ENCODE data around the gene COX20.
"Not testable (repeated sequence)": the region's sequence is repeated elsewhere in the genome, so short reads cannot be mapped to it uniquely, and the experiment has no call there.

Gene COX20, protein sequence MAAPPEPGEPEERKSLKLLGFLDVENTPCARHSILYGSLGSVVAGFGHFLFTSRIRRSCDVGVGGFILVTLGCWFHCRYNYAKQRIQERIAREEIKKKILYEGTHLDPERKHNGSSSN

DNA sequence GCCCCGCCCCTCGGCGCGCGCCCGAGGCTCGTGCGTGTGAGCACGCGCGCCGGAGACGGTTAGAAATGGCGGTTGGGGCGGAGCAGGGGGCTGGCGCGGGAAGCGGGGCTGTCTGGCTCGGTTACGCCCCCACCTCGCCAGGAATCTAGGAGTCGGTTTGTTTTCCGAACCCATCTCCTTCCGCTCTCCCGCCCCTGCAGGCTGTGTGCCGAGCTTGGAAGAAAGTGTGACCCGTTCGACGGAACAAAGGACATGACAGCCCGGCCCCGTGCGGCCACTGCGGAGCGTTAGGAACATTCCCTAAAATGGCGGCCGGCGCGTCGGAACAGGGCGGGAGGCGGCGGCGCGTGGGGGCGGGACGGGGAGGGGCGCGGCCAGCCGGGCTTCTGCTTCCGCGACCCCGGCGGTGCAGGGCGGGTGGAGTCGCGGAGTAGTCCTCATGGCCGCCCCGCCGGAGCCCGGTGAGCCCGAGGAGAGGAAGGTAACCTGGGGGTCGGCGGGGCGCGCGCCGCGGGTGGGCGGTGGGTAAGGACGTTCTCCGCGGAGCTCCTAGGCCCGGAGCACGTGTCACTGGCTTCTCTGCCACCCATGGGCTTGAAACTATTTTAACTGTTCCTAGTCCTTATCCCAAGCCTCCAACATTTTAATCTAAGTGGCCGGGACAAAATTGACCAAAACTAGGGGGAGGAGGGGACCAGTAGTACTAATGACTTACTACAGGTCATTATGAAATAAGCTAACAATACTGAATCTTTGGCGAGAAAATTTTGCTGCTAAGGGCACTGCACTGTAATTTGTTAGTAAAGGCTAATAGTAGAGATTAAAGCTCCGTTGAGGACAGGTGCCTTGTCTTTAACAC, at the start of gene COX20:
Gene COX20, plus strand, starts transcription at position 383 of the 859 bp plus-strand sequence. Its CDS starts 57 bp downstream, at position 440.
- peak; percentile 98 for DNase-seq (ENCODE audit: low spot score)

DNA sequence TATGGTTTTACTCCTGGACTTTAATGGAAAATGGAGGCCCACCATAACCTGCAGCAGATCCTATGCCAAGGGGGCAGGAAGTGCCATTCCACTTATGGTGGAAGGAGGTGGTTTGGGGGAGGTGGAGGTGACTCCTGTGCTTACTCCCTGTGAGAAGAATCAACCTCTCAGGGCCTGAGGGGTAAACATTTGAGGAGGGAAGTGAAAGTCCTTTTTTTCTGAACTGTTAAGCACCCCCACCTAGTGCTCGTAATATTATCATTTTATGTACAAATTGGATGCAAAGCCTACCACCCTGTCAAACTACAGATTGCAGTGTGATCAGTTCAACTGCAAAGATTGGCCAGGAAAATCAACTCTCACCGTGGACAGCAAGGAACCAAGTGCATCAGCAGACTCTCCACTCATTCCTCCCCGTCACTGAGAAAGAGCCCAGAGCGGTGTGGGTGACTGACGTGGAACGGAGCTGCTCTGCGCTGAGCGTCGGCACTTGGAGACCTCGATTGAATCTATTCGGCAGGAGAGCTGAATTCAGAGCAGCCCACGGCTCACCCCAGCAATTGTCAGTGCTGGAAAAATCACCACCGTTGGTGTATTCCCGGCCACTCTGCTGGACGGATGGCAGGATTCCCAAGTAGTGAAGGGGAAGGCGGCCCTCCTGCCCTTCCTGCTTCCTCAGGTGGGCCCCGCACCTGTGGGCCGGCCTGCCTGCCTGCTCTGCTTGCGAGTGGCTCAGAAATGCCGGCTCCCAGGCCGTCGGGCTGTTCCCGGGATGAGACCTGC, 46.8 kb upstream of the COX20 start:
- no peak for DNase-seq (ENCODE audit: low spot score)

DNA sequence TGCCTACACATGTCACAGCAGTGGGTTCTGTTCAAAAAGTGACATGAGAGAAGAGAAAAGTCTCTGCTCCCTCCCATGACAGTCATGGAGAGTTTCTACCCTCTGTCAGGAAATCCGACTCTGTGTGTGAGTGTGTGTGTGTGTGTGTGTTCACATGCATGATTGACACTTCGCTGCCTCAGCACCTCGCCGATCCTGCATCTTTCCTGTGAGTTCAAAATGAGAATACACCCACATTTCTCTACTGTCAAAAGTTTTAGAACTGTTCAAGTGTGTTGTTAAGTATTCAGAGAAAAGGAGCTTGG, 46.2 kb upstream of the COX20 start:
- no peak for DNase-seq (ENCODE audit: low spot score)

DNA sequence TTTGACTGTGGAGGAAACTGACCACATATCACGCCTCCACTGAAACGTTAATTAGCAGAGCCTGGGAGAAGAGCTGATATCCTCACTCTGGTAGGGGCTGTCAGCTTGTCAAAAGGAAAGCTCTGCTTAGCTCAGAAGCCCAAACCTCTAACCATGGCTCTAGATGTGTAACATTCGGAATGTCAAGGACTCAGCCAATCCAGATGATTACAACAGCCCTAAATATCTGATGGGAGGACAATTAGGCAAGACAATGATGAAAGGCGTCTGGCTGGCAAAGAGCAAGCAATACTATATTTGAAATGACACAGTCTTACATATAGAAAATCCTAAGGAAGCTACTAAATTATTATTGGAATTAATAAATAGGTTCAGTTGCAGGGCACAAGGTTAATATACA, 45.7 kb upstream of the COX20 start:
- DNase-seq (ENCODE audit: low spot score) = no peak

DNA sequence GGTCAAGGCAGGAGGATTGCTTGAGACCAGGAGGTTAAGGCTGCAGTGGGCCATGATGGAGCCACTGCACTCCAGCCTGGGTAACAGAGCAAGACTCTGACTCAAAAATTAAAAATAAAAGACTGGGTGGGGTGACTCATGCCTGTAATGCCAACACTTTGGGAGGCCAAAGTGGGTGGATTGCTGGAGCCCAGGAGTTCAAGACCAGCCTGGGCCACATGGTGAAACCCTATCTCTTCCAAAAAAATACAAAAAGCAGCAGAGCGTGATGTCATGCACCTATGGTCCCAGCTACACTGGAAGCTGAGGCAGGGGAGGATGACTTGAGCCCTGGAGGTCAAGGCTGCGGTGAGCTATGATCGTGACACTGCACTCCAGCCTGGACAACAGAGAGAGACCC, 44.4 kb upstream of the COX20 start:
- no peak for DNase-seq (ENCODE audit: low spot score)

DNA sequence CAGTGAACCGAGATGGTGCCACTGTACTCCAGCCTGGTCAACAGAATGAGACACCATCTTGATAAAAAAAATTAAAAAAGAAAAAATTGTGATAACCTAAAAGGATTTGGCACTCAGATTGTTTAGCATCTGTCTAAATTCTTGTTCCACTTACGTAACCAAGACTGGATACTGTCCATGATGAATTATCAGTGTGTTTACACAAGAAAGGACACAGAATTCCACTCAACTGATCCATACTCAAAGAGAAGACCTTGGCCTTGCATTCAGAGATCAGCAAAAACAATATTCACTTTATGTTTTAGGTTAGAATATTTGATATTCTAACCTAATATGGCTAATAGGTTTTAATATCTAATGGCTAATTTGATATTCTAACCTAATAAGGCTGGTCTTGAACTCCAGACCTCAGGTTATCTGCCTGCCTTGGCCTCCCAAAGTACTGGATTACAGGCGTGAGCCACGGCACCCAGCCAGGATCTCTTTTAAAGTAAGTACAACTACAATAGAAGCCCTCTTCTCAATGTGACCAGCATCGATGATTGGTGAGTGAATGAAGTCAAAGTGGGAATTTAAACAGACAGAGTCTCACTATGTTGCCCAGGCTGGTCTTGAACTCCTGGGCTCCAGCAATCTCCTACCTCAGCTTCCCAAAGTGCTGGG, 43.1 kb upstream of the COX20 start:
- no peak for DNase-seq (ENCODE audit: low spot score)

DNA sequence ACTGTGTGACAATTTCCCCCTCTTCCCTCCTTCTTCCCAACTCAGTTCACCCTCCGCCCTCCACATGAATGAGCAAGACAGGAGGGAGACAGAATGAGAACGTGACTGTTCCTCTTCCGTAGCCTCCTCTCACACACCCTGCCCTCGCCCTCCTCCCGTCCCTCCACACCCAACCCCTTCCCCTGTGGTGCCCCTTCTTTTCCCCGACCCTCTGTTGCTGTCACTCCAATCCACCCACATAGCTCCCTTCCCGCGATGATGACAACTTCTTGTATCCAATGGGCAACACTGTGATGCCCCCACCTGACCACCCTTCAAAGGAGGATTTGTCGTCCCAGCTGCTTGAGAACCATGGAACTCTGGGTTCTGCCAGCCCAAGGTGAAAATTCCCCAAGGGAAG, 41.4 kb upstream of the COX20 start:
- no peak for DNase-seq (ENCODE audit: low spot score)

DNA sequence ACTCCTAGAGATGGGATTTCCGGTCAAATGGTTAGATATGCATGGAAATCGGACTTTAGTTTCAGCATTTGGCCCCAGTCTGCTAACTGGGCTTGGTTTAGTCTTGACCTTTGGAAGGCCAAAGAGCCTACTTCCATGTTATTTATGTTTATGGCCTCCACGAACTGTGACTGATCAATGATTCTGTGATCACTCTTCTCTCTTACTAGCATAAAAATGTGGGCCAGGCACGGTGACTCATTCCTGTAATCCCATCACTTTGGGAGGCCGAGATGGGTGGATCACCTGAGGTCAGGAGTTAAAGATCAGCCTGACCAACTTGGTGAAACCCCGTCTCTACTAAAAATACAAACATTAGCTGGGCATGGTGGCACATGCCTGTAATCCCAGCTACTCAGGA, 40.9 kb upstream of the COX20 start:
- not testable (repeated sequence) for DNase-seq (ENCODE audit: low spot score)

DNA sequence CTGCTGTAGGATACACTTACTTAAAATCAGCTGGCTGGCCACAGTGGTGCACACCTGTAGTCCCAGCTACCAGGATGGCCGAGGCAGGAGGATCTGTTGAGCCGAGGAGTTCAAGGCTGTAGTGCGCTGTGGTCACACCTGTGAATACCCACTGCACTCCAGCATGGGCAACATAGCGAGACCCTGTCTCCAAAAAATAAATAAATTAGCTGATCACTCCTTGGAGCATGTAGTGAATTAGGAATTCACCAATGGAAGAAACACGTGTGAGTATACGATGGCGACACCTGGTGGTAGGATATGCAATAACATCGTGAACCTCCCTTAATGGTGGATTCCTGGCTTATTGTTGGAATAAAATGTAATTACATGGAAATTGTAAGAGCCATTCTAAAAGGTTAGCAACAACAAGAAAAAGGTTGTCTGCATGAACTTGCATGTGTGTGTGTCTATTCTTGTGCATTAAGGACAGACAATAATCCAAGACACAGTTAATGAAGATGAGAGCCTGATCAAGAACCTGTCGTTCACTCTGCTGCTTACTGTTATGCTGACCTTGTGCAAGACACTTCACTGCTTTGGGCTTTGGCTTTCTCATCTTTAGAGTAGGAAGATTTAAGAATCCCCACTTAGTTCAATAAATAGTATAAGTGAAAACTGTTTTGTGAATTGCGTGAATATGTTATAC, 38.6 kb upstream of the COX20 start:
- DNase-seq (ENCODE audit: low spot score) = peak; percentile 73

DNA sequence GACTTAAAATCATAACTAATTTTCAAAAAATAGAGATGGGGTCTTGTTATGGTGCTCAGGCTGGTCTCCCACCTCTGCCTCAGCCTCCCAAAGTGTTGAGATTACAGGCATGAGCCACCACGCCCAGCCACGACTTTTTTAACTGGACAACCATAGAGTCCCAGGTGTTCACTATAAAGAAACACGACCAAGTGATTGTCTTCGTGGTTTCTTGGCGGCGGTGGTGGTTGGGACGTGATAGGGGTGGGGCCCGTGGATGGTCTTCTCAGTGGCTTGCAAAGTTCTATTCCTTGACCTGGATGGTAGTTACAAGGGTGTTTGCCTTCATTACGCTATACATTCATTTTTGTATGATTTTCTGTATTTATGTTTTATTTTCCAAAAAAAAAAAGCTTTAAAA, 34.6 kb upstream of the COX20 start:
- no peak for DNase-seq (ENCODE audit: low spot score)

DNA sequence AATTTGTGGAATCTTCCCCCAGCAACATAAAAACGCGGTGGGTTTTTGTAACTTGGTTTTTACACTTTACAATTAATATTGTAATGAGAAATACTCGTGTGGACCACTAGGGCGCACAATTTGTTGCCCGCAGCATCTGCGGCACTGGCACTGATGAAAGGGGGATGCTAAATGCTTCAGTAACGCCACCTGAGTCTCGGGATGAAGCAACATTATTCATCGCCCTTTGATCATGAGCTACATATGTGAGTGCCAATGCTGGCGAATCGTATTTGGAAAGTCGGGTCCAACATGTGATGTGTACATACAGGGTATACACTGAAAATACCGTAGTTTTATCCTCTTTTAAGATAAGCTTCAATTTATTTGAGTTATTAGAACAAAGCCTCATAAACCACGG, 34.2 kb upstream of the COX20 start:
- DNase-seq (ENCODE audit: low spot score) = no peak

DNA sequence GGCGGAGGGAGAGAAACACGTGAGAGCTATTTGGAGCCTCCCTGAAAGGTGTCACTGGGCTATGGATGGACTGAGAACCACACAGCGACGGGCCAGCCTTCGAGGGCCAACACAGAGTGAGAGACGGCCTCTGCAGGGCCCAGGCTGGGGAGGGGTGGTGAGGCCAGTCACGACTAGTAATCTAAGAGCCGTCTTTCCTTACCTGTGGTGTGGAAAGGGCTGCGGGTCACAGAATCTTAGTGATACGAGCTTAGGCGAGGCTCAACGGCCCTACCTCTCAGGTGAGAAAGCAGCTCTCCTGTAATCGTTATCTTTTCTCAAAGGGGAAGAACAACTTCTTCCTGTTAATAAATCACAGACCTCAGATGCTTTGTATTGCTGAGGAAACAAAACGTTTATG, 33.4 kb upstream of the COX20 start:
- DNase-seq (ENCODE audit: low spot score) = no peak

DNA sequence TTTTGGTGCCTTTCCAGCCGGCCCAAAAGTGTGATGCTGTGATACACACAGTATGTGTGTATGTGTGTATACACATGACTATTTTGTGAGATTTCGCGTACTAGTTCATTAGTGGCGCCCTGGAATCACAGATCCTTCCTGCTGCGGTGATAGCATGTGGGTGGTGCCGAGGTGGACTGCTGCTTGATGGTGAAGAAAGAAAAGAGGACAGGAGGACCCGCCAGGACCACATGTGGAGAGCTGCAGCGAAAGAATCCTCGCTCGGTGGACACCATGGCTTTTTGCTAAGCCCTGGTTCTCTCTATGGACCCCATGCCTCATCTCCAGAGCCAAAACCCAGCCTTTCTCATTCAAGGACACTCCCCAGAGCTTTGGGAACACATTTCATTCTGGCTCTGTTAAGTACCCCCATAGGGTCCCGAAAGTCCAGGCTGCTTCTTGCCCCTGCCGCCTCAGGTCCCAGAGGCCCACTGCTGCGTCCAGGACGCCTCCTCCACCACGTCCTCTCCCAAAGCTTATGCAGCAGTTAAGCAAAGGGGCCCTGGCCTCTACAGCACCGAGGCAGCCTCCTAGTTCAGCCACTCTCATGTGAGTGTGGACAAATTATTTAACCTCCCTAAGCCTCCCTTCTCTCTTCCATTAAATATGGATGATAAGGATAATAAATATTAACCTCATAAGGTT, 32.8 kb upstream of the COX20 start:
- no peak for DNase-seq (ENCODE audit: low spot score)

DNA sequence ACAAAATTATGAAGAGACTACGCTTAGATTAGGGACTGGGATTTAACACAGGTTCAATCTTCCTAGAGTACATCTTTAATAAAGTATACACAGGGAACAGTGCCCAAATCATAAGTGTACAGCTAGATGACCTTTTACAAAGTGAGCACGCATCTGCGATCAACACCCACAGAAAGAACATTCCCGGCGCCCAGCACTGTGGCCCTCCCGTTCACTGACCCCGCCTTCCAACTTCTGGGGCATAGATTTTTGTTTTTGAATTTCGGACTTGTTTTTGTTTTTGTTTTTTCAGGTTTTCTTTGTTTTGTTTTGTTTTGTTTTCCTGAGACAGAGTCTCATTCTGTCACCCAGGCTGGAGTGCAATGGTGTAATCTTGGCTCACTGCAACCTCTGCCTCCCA, 30.6 kb upstream of the COX20 start:
- no peak for DNase-seq (ENCODE audit: low spot score)

DNA sequence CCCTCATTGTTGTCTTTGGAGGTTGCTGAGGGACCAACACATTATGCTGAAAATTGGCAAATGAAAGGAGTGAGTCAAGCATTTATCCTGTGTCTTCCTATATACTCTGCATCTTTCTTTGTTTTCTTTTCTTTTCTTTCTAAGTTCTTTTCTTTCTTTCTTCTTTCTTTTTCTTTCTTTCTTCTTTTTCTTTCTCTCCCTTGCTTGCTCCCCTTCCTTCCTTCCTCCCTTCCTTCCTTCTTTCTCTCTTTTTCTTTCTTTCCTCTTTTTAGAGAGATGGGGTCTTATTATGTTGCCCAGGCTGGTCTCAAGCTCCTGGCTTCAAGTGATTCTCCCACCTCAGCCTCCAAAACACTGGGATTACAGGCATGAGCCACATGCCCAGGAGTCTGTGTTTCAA, 28.3 kb upstream of the COX20 start:
- DNase-seq (ENCODE audit: low spot score) = no peak

DNA sequence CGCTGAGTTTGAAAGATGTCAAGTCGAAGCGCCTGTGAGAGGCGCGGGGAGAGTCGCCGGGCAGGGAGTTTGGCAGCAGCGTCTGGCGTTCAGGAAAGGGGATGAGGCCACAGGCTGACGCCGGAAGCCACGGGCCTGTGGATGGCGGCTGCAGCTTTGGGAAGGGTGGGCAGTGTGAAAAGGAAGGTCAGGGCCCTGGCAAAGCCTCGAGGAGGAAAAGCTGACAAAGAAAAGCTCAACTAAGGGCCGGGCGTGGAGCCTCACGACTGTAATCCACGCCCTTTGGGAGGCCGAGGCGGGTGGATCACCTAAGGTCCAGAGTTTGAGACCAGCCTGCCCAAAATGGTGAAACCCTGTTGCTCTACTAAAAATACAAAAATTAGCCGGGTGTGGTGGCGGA, 25.2 kb upstream of the COX20 start:
- DNase-seq (ENCODE audit: low spot score) = no peak

DNA sequence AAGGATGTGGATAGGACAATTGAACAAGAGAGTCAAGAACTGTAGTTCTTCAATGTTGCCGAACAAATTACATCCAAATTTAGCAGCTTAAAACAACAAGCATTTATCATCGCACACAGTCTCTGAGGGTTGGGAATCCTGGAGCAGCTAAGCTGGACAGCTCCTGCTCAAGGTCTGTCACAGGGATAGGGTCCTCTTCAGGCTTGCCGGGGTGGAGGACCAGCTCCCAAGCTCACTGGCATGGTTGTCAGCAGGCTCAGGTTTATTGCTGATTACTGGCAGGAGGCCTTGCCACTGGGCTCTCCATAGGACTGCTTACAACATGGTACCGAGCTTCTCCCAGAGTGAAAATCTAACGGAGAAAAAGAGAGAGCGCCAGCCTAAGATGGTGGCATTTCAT, 22.1 kb upstream of the COX20 start:
- DNase-seq (ENCODE audit: low spot score) = no peak

DNA sequence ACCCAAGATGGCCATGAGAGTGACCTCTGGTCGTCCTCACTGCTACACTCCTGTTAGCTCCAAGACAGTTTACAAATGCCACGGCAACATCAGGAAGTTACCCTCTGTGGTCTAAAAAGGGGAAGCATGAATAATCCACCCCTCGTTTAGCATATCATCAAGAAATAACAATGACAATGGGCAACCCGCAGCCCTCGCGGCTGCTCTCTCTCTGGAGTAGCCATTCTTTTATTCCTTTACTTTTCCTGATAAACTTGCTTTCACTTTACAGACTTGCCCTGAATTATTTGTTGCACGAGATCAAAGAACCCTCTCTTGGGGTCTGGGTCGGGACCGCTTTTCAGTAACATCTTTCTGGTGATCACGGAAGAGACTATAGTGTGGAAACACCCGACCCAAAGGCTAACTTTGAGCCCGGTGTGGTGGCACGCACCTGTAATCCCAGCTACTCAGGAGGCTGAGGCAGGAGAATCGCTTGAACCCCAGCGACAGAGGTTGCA, 19.8 kb upstream of the COX20 start:
- DNase-seq (ENCODE audit: low spot score) = no peak

DNA sequence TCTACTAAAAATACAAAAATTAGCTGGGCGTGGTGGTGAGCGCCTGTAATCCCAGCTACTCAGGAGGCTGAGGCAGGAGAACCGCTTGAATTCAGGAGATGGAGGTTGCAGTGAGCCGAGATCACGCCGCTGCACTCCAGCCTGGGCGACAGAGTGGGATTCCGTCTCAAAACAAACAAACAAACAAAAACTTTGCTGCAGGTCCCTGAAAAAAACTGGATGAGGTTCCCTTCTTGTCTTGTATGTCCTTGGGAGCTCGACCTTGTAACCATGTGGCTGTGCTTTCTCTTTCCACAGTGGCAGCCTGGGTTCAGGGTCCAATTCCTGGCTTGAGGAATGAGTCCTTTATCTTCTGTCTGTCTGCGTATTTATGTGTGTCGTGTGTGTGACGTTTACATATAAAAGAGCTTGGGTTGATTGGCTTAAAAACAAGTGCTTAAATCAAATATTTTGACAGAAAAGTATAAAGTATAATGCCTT, 18.0 kb upstream of the COX20 start:
- DNase-seq (ENCODE audit: low spot score) = no peak

DNA sequence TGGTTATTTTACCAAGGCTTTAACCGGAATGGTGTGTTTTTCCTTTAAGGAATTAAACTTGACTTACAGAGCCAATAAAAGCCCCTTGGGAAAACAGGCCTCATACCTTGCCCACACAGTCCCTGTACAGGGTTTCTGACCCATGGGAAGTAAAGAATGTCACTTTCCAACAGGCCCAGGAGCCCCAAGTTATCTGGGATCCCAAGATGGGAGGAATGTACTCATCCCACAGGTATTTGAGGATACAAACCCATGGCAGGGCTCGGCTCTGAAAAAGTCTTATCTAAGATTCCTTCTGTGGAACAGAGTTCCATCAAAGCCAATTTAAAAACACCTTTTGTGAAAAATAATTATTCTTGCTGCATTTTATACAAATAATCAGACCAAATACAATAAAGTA, 15.3 kb upstream of the COX20 start:
- no peak for DNase-seq (ENCODE audit: low spot score)

DNA sequence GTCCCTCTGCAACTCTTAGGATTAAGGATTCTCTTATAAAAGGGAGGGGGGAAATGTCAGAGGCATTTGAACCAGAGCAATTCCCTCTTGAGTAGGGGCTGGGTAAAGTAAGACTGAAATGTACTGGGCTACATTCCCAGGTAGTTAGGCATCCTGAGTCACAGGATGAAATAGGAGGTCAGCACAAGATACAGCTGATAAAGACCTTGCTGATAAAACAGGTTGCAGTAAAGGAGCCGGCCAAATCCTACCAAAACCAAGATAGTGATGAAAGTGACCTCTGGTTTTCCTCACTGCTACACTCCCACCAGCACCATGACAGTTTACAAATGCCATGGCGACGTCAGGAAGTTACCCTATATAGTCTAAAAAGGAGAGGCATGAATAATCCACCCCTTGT, 14.3 kb upstream of the COX20 start:
- no peak for DNase-seq (ENCODE audit: low spot score)
